PC-3 (cell line): ENCODE measurements around the gene IGF1.

Experiments used
- EZH2 ChIP-seq: fragments of 300-600 bp; sonication (generic); IDR thresholded peaks from one replicate; pipeline ENCODE4 v1.6.1; 2017; ENCODE audit warnings: antibody characterized with exemption, mild to moderate bottlenecking, low read length; ENCODE audit not compliant: unreplicated experiment
- TF ChIP-seq, protein P1 (sequence below): fragments of 300-600 bp; sonication (generic); conservative IDR thresholded peaks from 2 replicates; pipeline ENCODE4 v1.5.1; 2017; ENCODE audit warnings: antibody characterized with exemption, low read depth, mild to moderate bottlenecking, low read length

DNA sequence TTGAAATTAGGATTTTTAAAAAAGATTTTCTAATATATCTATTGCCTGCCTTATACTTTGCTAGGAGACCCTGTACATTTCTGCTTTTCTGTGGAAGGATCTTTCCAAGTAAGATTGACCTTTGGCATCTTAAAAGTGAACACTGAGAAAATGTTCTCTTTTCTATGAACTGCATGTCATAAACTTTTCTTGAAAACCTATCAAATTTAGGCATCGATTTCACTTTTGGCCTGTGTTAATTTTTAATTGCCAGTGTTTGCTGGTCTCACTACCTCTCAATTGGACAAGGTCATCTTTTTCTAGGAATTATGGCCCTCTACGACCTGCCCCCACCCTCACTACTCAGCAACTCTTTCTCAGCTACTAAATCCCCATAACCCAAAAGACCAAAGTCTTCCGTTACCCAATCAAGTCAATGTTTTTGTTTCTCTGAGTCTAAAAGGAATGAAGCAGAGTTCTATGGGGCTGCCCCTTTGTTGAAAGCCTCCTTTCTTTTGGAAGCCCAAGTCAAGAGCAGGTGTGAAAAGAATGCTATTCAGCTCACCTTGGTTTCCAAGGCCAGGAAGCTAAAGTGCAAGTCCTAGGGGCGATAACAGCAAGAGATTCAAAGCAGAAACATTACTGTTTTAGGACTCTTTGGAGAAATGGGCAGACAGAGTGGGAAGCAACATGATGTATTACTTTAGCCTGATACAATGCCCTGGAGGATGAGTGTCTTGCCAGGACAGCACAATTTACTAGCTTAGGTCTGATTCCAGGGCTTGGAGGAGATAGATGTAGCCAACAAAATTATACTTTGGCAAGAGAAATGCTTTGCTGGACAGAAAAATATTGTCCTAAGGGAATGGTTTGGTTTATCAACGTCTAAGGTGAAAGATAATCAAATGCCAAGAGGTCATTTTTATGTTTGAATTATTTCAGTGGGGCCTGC is 55.0 kb downstream of the IGF1 start:
- TF ChIP-seq, protein P1, sequence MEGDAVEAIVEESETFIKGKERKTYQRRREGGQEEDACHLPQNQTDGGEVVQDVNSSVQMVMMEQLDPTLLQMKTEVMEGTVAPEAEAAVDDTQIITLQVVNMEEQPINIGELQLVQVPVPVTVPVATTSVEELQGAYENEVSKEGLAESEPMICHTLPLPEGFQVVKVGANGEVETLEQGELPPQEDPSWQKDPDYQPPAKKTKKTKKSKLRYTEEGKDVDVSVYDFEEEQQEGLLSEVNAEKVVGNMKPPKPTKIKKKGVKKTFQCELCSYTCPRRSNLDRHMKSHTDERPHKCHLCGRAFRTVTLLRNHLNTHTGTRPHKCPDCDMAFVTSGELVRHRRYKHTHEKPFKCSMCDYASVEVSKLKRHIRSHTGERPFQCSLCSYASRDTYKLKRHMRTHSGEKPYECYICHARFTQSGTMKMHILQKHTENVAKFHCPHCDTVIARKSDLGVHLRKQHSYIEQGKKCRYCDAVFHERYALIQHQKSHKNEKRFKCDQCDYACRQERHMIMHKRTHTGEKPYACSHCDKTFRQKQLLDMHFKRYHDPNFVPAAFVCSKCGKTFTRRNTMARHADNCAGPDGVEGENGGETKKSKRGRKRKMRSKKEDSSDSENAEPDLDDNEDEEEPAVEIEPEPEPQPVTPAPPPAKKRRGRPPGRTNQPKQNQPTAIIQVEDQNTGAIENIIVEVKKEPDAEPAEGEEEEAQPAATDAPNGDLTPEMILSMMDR: no peak
- TF ChIP-seq EZH2: no peak
